ENCODE results near the gene TSACC.
"Not testable (repeated sequence)": the region's sequence is repeated elsewhere in the genome, so short reads cannot be mapped to it uniquely, and the experiment has no call there.

The TSACC gene

GRCh38 chr1:156344409-156344808 lies 6.1 kb downstream of the TSACC start:
- Histone ChIP-seq H3K9me2 (replicated peaks; ENCODE audit: control insufficient read depth, low read length) (no peaks in the 10 kb centered on the region), H3K4me3 (ENCODE audit: low read length) (no peak overlapping the region), H4K20me1 (ENCODE audit: control insufficient read depth, insufficient read depth, low read depth, low read length) (no peaks in the 10 kb centered on the region), H3K4me1 (ENCODE audit: control insufficient read depth, low read length) (peaks cover 3% of the 10 kb centered on the region), H3K27me3 (ENCODE audit: control insufficient read depth, low read length) (peaks cover 13% of the 10 kb centered on the region), H3K36me3 (ENCODE audit: control insufficient read depth, low read length) (no peaks in the 10 kb centered on the region), H3F3A (ENCODE audit: control insufficient read depth, insufficient read depth) (peaks cover 4% of the 10 kb centered on the region; the same call in 1 of the 2 replicates), H3K79me2 (ENCODE audit: control insufficient read depth, low read length) (0 out of 2 replicates have a peak, but pooled peaks cover 3% of the 10 kb centered on the region), H3K9me3 (ENCODE audit: control insufficient read depth, insufficient read depth, low read length) (no peaks in the 10 kb centered on the region), H3K27ac (ENCODE audit: low read depth, low read length) (no peak overlapping the region), H3K4me2 (ENCODE audit: low read length) (no peak overlapping the region)
- TF ChIP-seq EZH2phosphoT487 (IDR thresholded peaks at IDR 0.05; ENCODE audit: borderline replicate concordance, low read length) (no peak), CTCF (IDR thresholded peaks at IDR 0.05; ENCODE audit: low read depth, low read length, poor library complexity, severe bottlenecking) (no peak)

GRCh38 chr1:156346035-156346434 lies 7.7 kb downstream of the TSACC start:
- not testable (repeated sequence) for H3K79me2 ChIP-seq (ENCODE audit: control insufficient read depth, low read length); H3K9me3 ChIP-seq (ENCODE audit: control insufficient read depth, insufficient read depth, low read length); H3K4me3 ChIP-seq (ENCODE audit: low read length); H3K9me2 ChIP-seq (replicated peaks; ENCODE audit: control insufficient read depth, low read length); H4K20me1 ChIP-seq (ENCODE audit: control insufficient read depth, insufficient read depth, low read depth, low read length); H3F3A ChIP-seq (ENCODE audit: control insufficient read depth, insufficient read depth); H3K4me2 ChIP-seq (ENCODE audit: low read length); H3K27ac ChIP-seq (ENCODE audit: low read depth, low read length); H3K36me3 ChIP-seq (ENCODE audit: control insufficient read depth, low read length); H3K4me1 ChIP-seq (ENCODE audit: control insufficient read depth, low read length)
- H3K27me3 ChIP-seq (ENCODE audit: control insufficient read depth, low read length) = peaks cover 17% of the 10 kb centered on the region

GRCh38 chr1:156346636-156347035 lies 8.3 kb downstream of the TSACC start:
- Histone ChIP-seq H3K4me1 (ENCODE audit: control insufficient read depth, low read length) (no peaks in the 10 kb centered on the region), H3K9me3 (ENCODE audit: control insufficient read depth, insufficient read depth, low read length) (no peaks in the 10 kb centered on the region), H4K20me1 (ENCODE audit: control insufficient read depth, insufficient read depth, low read depth, low read length) (no peaks in the 10 kb centered on the region), H3K27ac (ENCODE audit: low read depth, low read length) (no peak overlapping the region), H3K79me2 (ENCODE audit: control insufficient read depth, low read length) (no peaks in the 10 kb centered on the region), H3K4me2 (ENCODE audit: low read length) (no peak overlapping the region), H3K4me3 (ENCODE audit: low read length) (no peak overlapping the region), H3K36me3 (ENCODE audit: control insufficient read depth, low read length) (no peaks in the 10 kb centered on the region), H3F3A (ENCODE audit: control insufficient read depth, insufficient read depth) (no peaks in the 10 kb centered on the region), H3K27me3 (ENCODE audit: control insufficient read depth, low read length) (peaks cover 22% of the 10 kb centered on the region), H3K9me2 (replicated peaks; ENCODE audit: control insufficient read depth, low read length) (no peaks in the 10 kb centered on the region)
- TF ChIP-seq EZH2phosphoT487 (IDR thresholded peaks at IDR 0.05; ENCODE audit: borderline replicate concordance, low read length) (no peak), CTCF (IDR thresholded peaks at IDR 0.05; ENCODE audit: low read depth, low read length, poor library complexity, severe bottlenecking) (no peak)

- no peak overlapping the region for H3K4me2 ChIP-seq (ENCODE audit: low read length)
- H3K27ac ChIP-seq (ENCODE audit: low read depth, low read length) = no peak overlapping the region
- no peaks in the 10 kb centered on the region for H4K20me1 ChIP-seq (ENCODE audit: control insufficient read depth, insufficient read depth, low read depth, low read length)
- no peaks in the 10 kb centered on the region for H3K9me2 ChIP-seq (replicated peaks; ENCODE audit: control insufficient read depth, low read length)
- peaks cover 22% of the 10 kb centered on the region for H3K27me3 ChIP-seq (ENCODE audit: control insufficient read depth, low read length)
- H3K4me1 ChIP-seq (ENCODE audit: control insufficient read depth, low read length) = no peaks in the 10 kb centered on the region
- no peaks in the 10 kb centered on the region for H3F3A ChIP-seq (ENCODE audit: control insufficient read depth, insufficient read depth)
- no peaks in the 10 kb centered on the region for H3K9me3 ChIP-seq (ENCODE audit: control insufficient read depth, insufficient read depth, low read length)
- TF ChIP-seq CTCF (IDR thresholded peaks at IDR 0.05; ENCODE audit: low read depth, low read length, poor library complexity, severe bottlenecking) (no peak), EZH2phosphoT487 (IDR thresholded peaks at IDR 0.05; ENCODE audit: borderline replicate concordance, low read length) (no peak)
- no peaks in the 10 kb centered on the region for H3K36me3 ChIP-seq (ENCODE audit: control insufficient read depth, low read length)
- H3K4me3 ChIP-seq (ENCODE audit: low read length) = no peak overlapping the region
- H3K79me2 ChIP-seq (ENCODE audit: control insufficient read depth, low read length) = no peaks in the 10 kb centered on the region
Measured at GRCh38 chr1:156347331-156347730, 9.0 kb downstream of the TSACC start.

- not testable (repeated sequence) for H4K20me1 ChIP-seq (ENCODE audit: control insufficient read depth, insufficient read depth, low read depth, low read length); H3K79me2 ChIP-seq (ENCODE audit: control insufficient read depth, low read length); H3K4me3 ChIP-seq (ENCODE audit: low read length); H3K4me1 ChIP-seq (ENCODE audit: control insufficient read depth, low read length); H3K27ac ChIP-seq (ENCODE audit: low read depth, low read length); H3F3A ChIP-seq (ENCODE audit: control insufficient read depth, insufficient read depth); H3K4me2 ChIP-seq (ENCODE audit: low read length); H3K36me3 ChIP-seq (ENCODE audit: control insufficient read depth, low read length); H3K9me2 ChIP-seq (replicated peaks; ENCODE audit: control insufficient read depth, low read length); H3K9me3 ChIP-seq (ENCODE audit: control insufficient read depth, insufficient read depth, low read length)
- peaks cover 30% of the 10 kb centered on the region for H3K27me3 ChIP-seq (ENCODE audit: control insufficient read depth, low read length)
Measured at GRCh38 chr1:156352481-156352880, 14.2 kb downstream of the TSACC start.
